Epidermal melanocyte (primary cell): ENCODE results near the gene MINDY2.
"Not testable (repeated sequence)": the region's sequence is repeated elsewhere in the genome, so short reads cannot be mapped to it uniquely, and the experiment has no call there.

ENCODE experiments used
- DNase-seq: peaks from one replicate; pipeline ENCODE4 v3.0.0; 2011; ENCODE audit warnings: low spot score; ENCODE audit not compliant: insufficient read length

MINDY2 gene

GRCh38 chr15:58797505-58797904 lies 26.4 kb downstream of the MINDY2 start:
- DNase-seq: no peak

GRCh38 chr15:58805095-58805494 lies 34.0 kb downstream of the MINDY2 start:
- DNase-seq: no peak

- DNase-seq: not testable (repeated sequence)
Measured at GRCh38 chr15:58823267-58823666, 52.2 kb downstream of the MINDY2 start.

GRCh38 chr15:58830556-58830955 lies 59.5 kb downstream of the MINDY2 start:
- no peak for DNase-seq

- not testable (repeated sequence) for DNase-seq
Measured at GRCh38 chr15:58833681-58834426, 62.8 kb downstream of the MINDY2 start.

- DNase-seq: no peak
Measured at GRCh38 chr15:58839485-58839884, 68.4 kb downstream of the MINDY2 start.

GRCh38 chr15:58840048-58840447 lies 68.9 kb downstream of the MINDY2 start:
- DNase-seq: no peak

GRCh38 chr15:58842713-58843396 lies 71.8 kb downstream of the MINDY2 start:
- no peak for DNase-seq

GRCh38 chr15:58851205-58851604 lies 80.1 kb downstream of the MINDY2 start:
- not testable (repeated sequence) for DNase-seq

GRCh38 chr15:58852347-58852746 lies 81.2 kb downstream of the MINDY2 start:
- no peak for DNase-seq

- DNase-seq: no peak
Measured at GRCh38 chr15:58854593-58854992, 83.5 kb downstream of the MINDY2 start.

GRCh38 chr15:58856086-58856485 lies 85.0 kb downstream of the MINDY2 start:
- DNase-seq: no peak

GRCh38 chr15:58856621-58857020 lies 85.5 kb downstream of the MINDY2 start:
- DNase-seq: not testable (repeated sequence)

- no peak for DNase-seq
Measured at GRCh38 chr15:58862326-58862725, 91.2 kb downstream of the MINDY2 start.

GRCh38 chr15:58864602-58865424 lies 93.7 kb downstream of the MINDY2 start:
- DNase-seq: no peak

- DNase-seq: no peak
Measured at GRCh38 chr15:58865425-58865880, 94.4 kb downstream of the MINDY2 start.

GRCh38 chr15:58867926-58868325 lies 96.8 kb downstream of the MINDY2 start:
- no peak for DNase-seq

GRCh38 chr15:58870451-58870850 lies 99.3 kb downstream of the MINDY2 start:
- DNase-seq: no peak

- DNase-seq: no peak
Measured at GRCh38 chr15:58873267-58873666, 102.2 kb downstream of the MINDY2 start.

- no peak for DNase-seq
Measured at GRCh38 chr15:58875343-58875742, 104.2 kb downstream of the MINDY2 start.

GRCh38 chr15:58876306-58877106 lies 105.4 kb downstream of the MINDY2 start:
- no peak for DNase-seq
